ENCODE data around the gene TNFAIP8L1. TPM values are rescaled to one million over a fixed set of nuclear protein-coding genes. Genes with fewer than 3 reads are reported as not detected.

Gene TNFAIP8L1
- total and polyA plus RNA-seq, 2 of the 8 experiments (the other 6 are each of a cell fraction or from before 2014, with no cell fraction given) = 3.2 to 6.1 TPM

DNA sequence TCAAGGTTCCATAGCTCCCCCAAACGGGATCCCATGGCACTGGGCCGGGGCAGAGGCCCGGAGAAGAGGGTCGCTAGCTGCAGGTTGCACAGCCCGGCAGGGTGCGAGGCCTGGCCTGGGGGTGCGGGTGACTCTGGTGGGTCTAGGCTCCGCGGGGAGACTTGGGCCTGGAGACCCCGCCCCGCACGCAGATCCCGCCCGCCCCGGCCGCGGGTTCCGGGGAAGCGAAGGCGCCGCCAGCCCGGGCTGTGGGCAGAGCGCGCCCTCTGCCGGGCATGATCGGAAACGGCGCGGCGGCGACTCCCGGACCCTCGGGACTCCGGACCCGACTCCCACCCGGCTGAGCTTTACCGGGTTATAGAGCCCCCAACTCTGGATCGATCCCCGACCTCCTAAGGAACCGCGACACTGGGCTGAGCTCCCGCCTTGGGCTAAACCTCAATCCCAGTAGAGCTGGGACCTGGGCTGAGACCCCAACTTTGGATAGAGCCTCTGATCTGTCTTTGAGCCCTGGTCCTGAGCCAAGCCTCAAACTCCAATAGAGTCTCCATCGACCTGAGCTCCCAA is 3.1 kb upstream of the TNFAIP8L1 start:
- no peak overlapping the region for H3K14ac ChIP-seq (ENCODE audit: insufficient read length)
- peaks cover 11% of the 10 kb centered on the region; the same call in 1 of the 2 replicates for H3K23me2 ChIP-seq (ENCODE audit: low read depth, low read length)
- peak overlapping the region; percentile 82; the same call in 1 of the 2 replicates for H2AFZ ChIP-seq (ENCODE audit: low read length)
- H3K23ac ChIP-seq (ENCODE audit: insufficient read length) = no peak overlapping the region
- H3K4ac ChIP-seq (replicated peaks; ENCODE audit: insufficient read length, low read depth, low read length) = peak overlapping the region; percentile 54
- DNase-seq (ENCODE audit: low read depth in 1 of 2, low spot score in 2 of 2) = peak in 1 of 2 experiments; percentile 96
- H3K27ac ChIP-seq (ENCODE audit: low read depth, low read length) = no peak overlapping the region
- no peak overlapping the region for H4K91ac ChIP-seq (replicated peaks; ENCODE audit: insufficient read length, low read length)
- peaks cover 6% of the 10 kb centered on the region; the same call in 1 of the 2 replicates for H3K79me1 ChIP-seq (ENCODE audit: low read depth, low read length)
- peak overlapping the region; percentile 30 to 87 for H3K4me2 ChIP-seq (ENCODE audit: insufficient read depth in 1 of 2, low read depth in 2 of 2, low read length in 2 of 2)
- no peak overlapping the region for H4K5ac ChIP-seq (ENCODE audit: insufficient read length, low read depth, low read length)
- CTCF ChIA-PET (ENCODE audit: partially characterized antibody) = interaction anchor here (0.6 to 3.4 kb wide), 46 partner anchors 9 to 284 kb away, joined by 3 to 92 read pairs (median 6); partner anchors contain the start of genes FEM1A, LRG1, PLIN4 and PLIN5
- H3K56ac ChIP-seq (replicated peaks; ENCODE audit: insufficient read length, low read depth, low read length) = peak overlapping the region; percentile 10
- peak overlapping the region; percentile 39 to 79 (median 70) for H3K4me3 ChIP-seq (ENCODE audit: extremely low read depth in 1 of 4, insufficient read depth in 2 of 4, low read depth in 3 of 4, low read length in 4 of 4)
- H2BK20ac ChIP-seq (ENCODE audit: low read length) = peak overlapping the region; percentile 75; the same call in 1 of the 2 replicates
- peaks cover 0 to 13% (median 11%) of the 10 kb centered on the region in 4 experiments; a peak in 5 of 7 replicates for H3K27me3 ChIP-seq (replicated peaks in 1 of 4; ENCODE audit: control insufficient read depth in 3 of 4, extremely low read depth in 1 of 4, insufficient read depth in 3 of 4, low read length in 3 of 4)
- H3K9me3 ChIP-seq (ENCODE audit: insufficient read depth in 2 of 2, low read depth in 1 of 2, low read length in 1 of 2) = no peaks in the 10 kb centered on the region
- no peak overlapping the region; the same call in 1 of the 2 replicates for H2BK15ac ChIP-seq (ENCODE audit: low read length)
- POLR2A ChIA-PET (ENCODE audit: partially characterized antibody) = interaction anchor here (0.9 to 2.6 kb wide), 9 partner anchors 19 to 111 kb away, joined by 3 to 8 read pairs (median 3); partner anchors contain the start of gene PLIN5
- FAIRE-seq = no peak
- H3K4me1 ChIP-seq (replicated peaks in 1 of 4; ENCODE audit: control insufficient read depth in 3 of 4, insufficient read depth in 4 of 4, low read length in 3 of 4) = peaks cover 0 to 10% (median 6%) of the 10 kb centered on the region in 4 experiments; a peak in 3 of 7 replicates
- no peak overlapping the region for H2AK5ac ChIP-seq (ENCODE audit: low read depth, low read length)
- peak overlapping the region; percentile 50; the same call in 1 of the 2 replicates for H2BK12ac ChIP-seq (ENCODE audit: low read depth, low read length)
- peak overlapping the region; percentile 61 for H2BK120ac ChIP-seq (replicated peaks; ENCODE audit: low read depth, low read length)
- peak overlapping the region; percentile 90 for H4K8ac ChIP-seq (ENCODE audit: extremely low read depth, insufficient read depth, low read length)
- H3K79me2 ChIP-seq (ENCODE audit: control insufficient read depth in 1 of 2, insufficient read depth in 2 of 2, low read length in 2 of 2) = no peaks in the 10 kb centered on the region
- H3K36me3 ChIP-seq (ENCODE audit: control insufficient read depth in 2 of 4, insufficient read depth in 4 of 4, low read length in 3 of 4) = no peaks in the 10 kb centered on the region
- WGBS, 2 experiments (ENCODE audit: extremely low coverage in 1 of 2, insufficient coverage in 1 of 2, insufficient read length in 1 of 2, insufficient replicate concordance in 2 of 2, low coverage in 1 of 2, low lambda C conversion rate in 2 of 2, missing lambda C conversion rate in 1 of 2) = 4% methylated on average over 24 of the region's 43 CpGs; no CpG with 5 or more reads in 1 of the 2 experiments
- peak overlapping the region in 1 of 4 experiments; percentile 13; a peak in 4 of 7 replicates for H3K9ac ChIP-seq (replicated peaks in 1 of 4; ENCODE audit: extremely low read depth in 1 of 4, low read depth in 3 of 4, low read length in 3 of 4)
- H3K18ac ChIP-seq (ENCODE audit: extremely low read depth, low read length) = peak overlapping the region; percentile 90
- H2BK5ac ChIP-seq (ENCODE audit: low read depth, low read length) = peak overlapping the region; percentile 2; the same call in 1 of the 2 replicates
- H4K20me1 ChIP-seq (replicated peaks in 1 of 2; ENCODE audit: control insufficient read depth in 1 of 2, insufficient read depth in 2 of 2, low read length in 2 of 2) = peaks cover 0 to 2% of the 10 kb centered on the region in 2 experiments
- TF ChIP-seq JUND (IDR thresholded peaks at IDR 0.05; ENCODE audit: low read length) = 0 out of 2 replicates have a peak, but pooled peaks have one; percentile 14
- 0 out of 2 replicates have a peak, but pooled peaks have one; percentile 12 for TF ChIP-seq E2F6 (IDR thresholded peaks at IDR 0.05)
- peak; percentile 84 to 89 for TF ChIP-seq RAD21 (IDR thresholded peaks at IDR 0.05 in 1 of 2, conservative IDR thresholded peaks at IDR 0.05 in 1 of 2; ENCODE audit: low read depth in 2 of 2, low read length in 2 of 2)
- no peak for TF ChIP-seq SUZ12 (IDR thresholded peaks at IDR 0.05; ENCODE audit: low read length)
- TF ChIP-seq BRCA1 (IDR thresholded peaks at IDR 0.05; ENCODE audit: low read depth, low read length) = no peak
- peak; percentile 82 for TF ChIP-seq KDM4A (IDR thresholded peaks at IDR 0.05; ENCODE audit: low read depth, low read length, severe bottlenecking)
- no peak for TF ChIP-seq KDM1A (IDR thresholded peaks at IDR 0.05; ENCODE audit: borderline replicate concordance, low read length)
- TF ChIP-seq SIN3A (conservative IDR thresholded peaks at IDR 0.05 in 1 of 2, IDR thresholded peaks at IDR 0.05 in 1 of 2; ENCODE audit: low read depth in 1 of 2, low read length in 2 of 2) = no peak
- no peak for TF ChIP-seq HDAC2 (IDR thresholded peaks at IDR 0.05; ENCODE audit: borderline replicate concordance in 1 of 2, low read depth in 2 of 2, low read length in 2 of 2)
- TF ChIP-seq YY1 (IDR thresholded peaks at IDR 0.05; ENCODE audit: low read depth, low read length) = no peak
